HG03045 (cell line): ENCODE measurements around the gene IAH1.

ENCODE experiments used
- ATAC-seq: cut with Tn5 transposase; IDR thresholded peaks from one replicate; pipeline ENCODE4 v1.9.1; 2021; ENCODE audit warnings: mild to moderate bottlenecking, moderate library complexity; ENCODE audit not compliant: unreplicated experiment

Gene IAH1

GRCh38 chr2:9474361-9475057, at the start of gene IAH1:
Gene IAH1 (plus strand): TSS chr2:9474551. CDS start chr2:9474567, 16 bp downstream.
- ATAC-seq: peak; percentile 82

GRCh38 chr2:9428965-9429577, 45.3 kb upstream of the IAH1 start:
- ATAC-seq: no peak

- ATAC-seq: no peak
Measured at GRCh38 chr2:9430316-9431293, 43.7 kb upstream of the IAH1 start.

GRCh38 chr2:9434489-9434888, 39.9 kb upstream of the IAH1 start:
- no peak for ATAC-seq

- no peak for ATAC-seq
Measured at GRCh38 chr2:9439536-9439935, 34.8 kb upstream of the IAH1 start.

- no peak for ATAC-seq
Measured at GRCh38 chr2:9440058-9440727, 34.2 kb upstream of the IAH1 start.

- no peak for ATAC-seq
Measured at GRCh38 chr2:9441556-9441955, 32.8 kb upstream of the IAH1 start.

- no peak for ATAC-seq
Measured at GRCh38 chr2:9443526-9443925, 30.8 kb upstream of the IAH1 start.

- no peak for ATAC-seq
Measured at GRCh38 chr2:9445089-9445488, 29.3 kb upstream of the IAH1 start.

- no peak for ATAC-seq
Measured at GRCh38 chr2:9451231-9451630, 23.1 kb upstream of the IAH1 start.

GRCh38 chr2:9460441-9461017, 13.8 kb upstream of the IAH1 start:
- no peak for ATAC-seq

GRCh38 chr2:9461079-9461478, 13.3 kb upstream of the IAH1 start:
- ATAC-seq: no peak

- no peak for ATAC-seq
Measured at GRCh38 chr2:9462313-9462712, 12.0 kb upstream of the IAH1 start.

GRCh38 chr2:9462886-9463697, 11.3 kb upstream of the IAH1 start:
- ATAC-seq: no peak

GRCh38 chr2:9463698-9464034, 10.7 kb upstream of the IAH1 start:
- ATAC-seq: no peak

GRCh38 chr2:9465170-9465569, 9.2 kb upstream of the IAH1 start:
- ATAC-seq: no peak

GRCh38 chr2:9466147-9466683, 8.1 kb upstream of the IAH1 start:
- ATAC-seq: no peak

GRCh38 chr2:9467687-9468086, 6.7 kb upstream of the IAH1 start:
- no peak for ATAC-seq

- no peak for ATAC-seq
Measured at GRCh38 chr2:9471206-9471605, 3.1 kb upstream of the IAH1 start.

GRCh38 chr2:9472511-9472910, 1.8 kb upstream of the IAH1 start:
- no peak for ATAC-seq
